Fibroblast of villous mesenchyme (primary cell): ENCODE results near the gene KDM8. TPM values are rescaled to one million over a fixed set of nuclear protein-coding genes. Genes with fewer than 3 reads are reported as not detected.
"Not testable (repeated sequence)": the region's sequence is repeated elsewhere in the genome, so short reads cannot be mapped to it uniquely, and the experiment has no call there.

Source experiments
- DNase-seq: peaks from one replicate; pipeline ENCODE4 v3.0.0-alpha.2; 2010; ENCODE audit warnings: low read depth
- H3K4me3 ChIP-seq: 2 replicates; pipeline ENCODE4 v1.5.1; 2011; ENCODE audit warnings: low read depth, mild to moderate bottlenecking, low read length
- total RNA-seq: library from RNA; depleted of rRNA; stranded (reverse); fragments of >200 nt; gene quantifications from 2 replicates; pipeline ENCODE4 v1.2.3, GENCODE V29; 2012
- TF ChIP-seq, protein P1 (sequence below): IDR thresholded peaks from 2 replicates; pipeline ENCODE4 v1.5.1; 2012; ENCODE audit warnings: low read depth, mild to moderate bottlenecking, low read length; ENCODE audit not compliant: insufficient read depth

KDM8 gene
- total RNA-seq, 1 donor = 3.9 TPM

DNA sequence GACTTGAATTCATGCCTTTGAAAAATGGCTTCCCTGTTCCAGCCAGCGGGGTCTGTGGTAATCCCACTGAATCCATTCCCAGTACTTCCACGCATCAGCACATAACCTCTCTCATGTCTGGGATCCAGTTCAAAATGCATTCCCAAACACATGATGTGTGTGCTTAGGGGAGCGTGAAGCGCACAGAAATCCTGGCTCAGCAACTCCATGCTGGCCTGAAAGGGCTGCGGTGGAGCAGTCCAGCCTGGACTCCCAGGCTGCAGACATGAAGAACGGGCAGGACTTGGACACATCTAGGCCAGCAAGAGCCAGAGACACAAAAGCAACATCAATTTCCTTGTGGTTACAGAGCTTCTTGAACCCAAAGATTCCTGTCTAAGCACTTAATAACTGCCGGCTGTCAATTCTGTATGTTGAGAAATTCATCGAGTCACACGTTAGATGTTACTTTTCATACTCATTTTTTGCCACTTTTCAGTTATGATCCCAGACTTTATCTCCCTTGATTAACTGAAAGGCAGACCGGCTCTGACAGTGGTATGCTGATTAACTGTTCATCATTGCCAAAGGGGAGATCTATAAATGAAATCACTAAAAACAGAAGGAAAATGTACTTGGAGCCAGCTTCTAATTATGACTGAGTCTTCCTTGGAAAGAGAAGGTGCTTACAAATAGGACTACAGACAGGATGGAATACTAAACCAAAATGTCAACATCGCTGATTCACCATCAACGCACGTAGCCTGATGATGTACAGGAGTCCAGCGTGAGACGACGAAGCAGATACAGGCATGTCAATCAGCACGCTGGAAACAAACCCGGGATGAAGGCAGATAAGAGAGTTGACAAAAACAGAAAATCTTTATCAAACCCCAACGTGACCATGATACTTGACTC, 42.2 kb downstream of the KDM8 start:
- DNase-seq = peak; percentile 97
- H3K4me3 ChIP-seq = no peak overlapping the region
- TF ChIP-seq, protein P1, sequence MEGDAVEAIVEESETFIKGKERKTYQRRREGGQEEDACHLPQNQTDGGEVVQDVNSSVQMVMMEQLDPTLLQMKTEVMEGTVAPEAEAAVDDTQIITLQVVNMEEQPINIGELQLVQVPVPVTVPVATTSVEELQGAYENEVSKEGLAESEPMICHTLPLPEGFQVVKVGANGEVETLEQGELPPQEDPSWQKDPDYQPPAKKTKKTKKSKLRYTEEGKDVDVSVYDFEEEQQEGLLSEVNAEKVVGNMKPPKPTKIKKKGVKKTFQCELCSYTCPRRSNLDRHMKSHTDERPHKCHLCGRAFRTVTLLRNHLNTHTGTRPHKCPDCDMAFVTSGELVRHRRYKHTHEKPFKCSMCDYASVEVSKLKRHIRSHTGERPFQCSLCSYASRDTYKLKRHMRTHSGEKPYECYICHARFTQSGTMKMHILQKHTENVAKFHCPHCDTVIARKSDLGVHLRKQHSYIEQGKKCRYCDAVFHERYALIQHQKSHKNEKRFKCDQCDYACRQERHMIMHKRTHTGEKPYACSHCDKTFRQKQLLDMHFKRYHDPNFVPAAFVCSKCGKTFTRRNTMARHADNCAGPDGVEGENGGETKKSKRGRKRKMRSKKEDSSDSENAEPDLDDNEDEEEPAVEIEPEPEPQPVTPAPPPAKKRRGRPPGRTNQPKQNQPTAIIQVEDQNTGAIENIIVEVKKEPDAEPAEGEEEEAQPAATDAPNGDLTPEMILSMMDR = no peak

DNA sequence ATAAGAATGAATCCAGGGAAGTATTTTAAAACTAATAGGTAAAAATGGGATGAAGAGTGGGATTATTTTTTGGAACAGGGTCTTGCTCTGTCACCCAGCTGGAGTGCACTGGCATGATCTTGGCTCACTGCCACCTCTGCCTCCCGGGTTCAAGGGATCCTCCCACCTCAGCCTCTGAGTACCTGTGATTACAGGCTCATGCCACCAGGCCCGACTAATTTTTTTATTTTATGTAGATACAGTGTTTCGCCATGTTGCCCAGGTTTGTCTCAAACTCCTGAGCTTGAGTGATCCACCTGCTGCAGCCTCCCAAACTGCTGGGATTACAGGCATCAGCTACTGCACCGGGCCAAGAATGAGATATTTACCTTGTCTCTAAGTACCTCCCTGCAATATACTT, 43.1 kb downstream of the KDM8 start:
- no peak overlapping the region for H3K4me3 ChIP-seq
- TF ChIP-seq, protein P1 = no peak

DNA sequence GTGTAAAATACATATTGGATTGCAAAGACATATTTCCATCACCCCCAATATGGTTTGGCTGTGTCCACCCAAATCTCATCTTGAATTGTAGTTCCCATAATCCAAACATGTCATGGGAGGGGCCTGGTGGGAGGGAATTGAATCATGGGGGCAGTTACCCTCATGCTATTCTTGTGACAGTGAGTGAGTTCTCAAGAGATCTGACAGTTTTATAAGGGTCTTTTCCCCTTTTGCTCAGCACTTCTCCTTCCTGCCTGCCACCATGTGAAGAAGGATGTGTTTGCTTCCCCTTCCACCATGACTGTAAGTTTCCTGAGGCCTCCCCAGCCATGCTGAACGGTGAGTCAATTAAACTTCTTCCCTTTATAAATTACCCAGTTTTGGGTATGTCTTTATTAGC, 43.8 kb downstream of the KDM8 start:
- not testable (repeated sequence) for H3K4me3 ChIP-seq, DNase-seq

More for the DNA sequence above, 43.1 kb downstream of the KDM8 start:
- no peak for DNase-seq

DNA sequence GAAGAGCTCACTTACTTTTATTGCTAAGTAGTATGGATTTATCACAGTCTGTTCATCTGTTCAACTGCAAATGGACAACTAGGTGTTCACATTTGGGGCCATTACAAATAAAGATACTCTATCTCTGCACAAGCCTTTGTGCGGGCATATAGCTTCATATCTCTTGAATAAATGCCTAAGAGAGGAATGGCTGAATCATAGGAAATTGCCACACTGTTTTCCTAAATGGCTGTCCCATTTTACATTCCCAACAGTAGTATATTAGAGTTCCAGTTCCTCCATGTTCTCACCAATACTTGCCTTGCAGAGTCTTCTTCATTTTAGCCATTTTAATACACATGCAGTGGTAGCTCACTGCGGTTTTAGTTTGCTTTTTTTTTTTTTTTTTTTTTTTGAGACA, 44.7 kb downstream of the KDM8 start:
- DNase-seq = no peak
- TF ChIP-seq, protein P1 = no peak
- no peak overlapping the region for H3K4me3 ChIP-seq

DNA sequence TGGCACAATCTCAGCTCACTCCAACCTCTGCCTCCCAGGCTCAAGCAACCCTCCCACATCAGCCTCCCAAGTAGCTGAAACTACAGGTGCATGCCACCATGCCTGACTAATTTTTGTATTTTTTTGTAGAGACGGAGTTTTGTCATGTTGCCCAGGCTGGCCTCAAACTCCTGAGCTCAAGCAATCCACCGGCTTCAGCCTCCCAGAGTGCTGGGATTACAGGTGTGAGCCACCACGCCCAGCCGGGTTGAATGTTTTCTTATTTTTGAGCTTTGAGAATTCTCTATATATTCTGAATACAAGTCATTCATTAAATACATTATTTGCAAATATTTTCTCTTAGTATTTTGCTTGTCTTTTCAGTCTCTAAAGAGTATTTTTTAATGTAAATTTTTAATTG, 45.6 kb downstream of the KDM8 start:
- not testable (repeated sequence) for DNase-seq, H3K4me3 ChIP-seq

DNA sequence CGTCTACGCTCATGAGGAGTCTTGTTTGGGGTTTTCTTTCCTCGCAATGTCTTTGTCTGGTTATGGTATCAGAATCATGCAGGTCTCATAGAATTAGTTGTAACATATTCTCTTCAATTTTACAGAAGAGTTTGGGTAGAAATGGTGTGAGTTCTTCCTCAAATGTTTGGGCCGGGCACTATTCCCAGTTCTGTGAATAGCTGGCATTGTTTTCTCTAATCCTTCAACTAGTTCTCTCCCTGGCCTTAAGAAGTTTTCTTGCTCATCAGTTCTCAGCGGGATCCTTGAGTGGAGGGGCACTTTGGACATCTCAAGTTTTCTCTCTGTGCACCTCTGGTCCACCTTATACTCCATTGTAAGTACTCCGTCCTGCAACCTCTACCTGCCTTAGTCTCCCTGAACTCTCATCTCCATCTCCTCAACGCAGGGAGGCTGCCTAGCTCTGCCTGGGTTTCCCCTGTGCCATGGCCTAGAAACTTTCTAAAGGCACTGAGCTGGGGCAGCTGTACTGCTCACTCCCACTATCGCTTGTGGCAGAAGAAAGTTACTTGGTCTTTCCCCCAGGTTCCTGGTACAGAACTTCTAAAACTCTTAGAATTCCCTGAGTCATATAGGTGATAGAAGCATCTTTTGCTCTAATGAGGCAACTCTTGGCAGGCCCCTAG, 48.3 kb downstream of the KDM8 start:
- DNase-seq = no peak
- TF ChIP-seq, protein P1 = no peak

DNA sequence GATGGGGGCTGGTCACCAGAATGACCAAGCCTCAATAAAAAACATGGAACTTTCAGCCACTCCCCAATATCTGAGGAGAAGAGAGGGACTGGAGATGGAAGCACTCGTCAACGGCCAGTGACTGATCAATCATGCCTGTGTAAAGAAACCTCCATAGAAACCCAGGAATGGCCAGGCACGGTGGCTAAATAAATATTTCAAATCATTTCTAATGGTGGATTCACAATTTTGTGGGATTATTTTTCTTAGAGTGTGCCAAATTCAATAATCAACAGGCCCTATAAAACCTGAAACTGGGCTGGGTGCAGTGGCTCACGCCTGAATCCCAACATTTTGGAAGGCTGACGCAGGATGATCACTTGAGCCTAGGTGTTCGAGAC, 48.9 kb downstream of the KDM8 start:
- TF ChIP-seq, protein P1 = no peak
- DNase-seq = no peak
- H3K4me3 ChIP-seq = no peak overlapping the region

More for the DNA sequence above, 48.3 kb downstream of the KDM8 start:
- H3K4me3 ChIP-seq = no peak overlapping the region
